Spleen (tissue), 3 donors: ENCODE data around the gene TC2N.

Experiments used
- POLR2A ChIP-seq, 3 donors: fragments of 450-650 bp; IDR thresholded peaks; one replicate each; pipeline ENCODE4 v1.5.1; 2017; ENCODE audit warnings: antibody characterized with exemption in 3 of 3, mild to moderate bottlenecking in 1 of 3
- POLR2AphosphoS5 ChIP-seq, 3 donors: sonication (generic); formaldehyde crosslinking; IDR thresholded peaks; one replicate each; pipeline ENCODE4 v1.5.1; 2017; ENCODE audit warnings: antibody characterized with exemption in 3 of 3

DNA sequence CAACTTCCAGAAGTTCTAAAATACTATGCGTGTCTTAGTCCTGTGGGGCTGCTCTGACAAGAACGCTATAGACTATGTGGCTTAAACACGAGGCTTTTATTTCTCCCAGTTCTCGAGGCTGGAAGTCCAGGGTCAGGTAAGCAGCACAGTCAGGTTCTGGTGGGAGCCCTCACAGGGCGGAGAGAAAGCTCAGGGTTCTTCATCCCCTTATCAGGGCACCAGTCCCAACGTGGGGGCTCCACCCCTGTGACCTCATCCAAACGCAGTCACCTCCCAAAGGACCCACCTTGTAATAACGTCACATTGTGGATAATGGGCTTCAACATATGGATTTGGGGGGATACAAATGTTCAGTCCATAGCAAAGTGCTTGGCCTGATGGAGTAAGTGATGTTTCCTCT is 37.1 kb upstream of the TC2N start:
- TF ChIP-seq POLR2A (IDR thresholded peaks at IDR 0.05): no peak
- TF ChIP-seq POLR2AphosphoS5 (IDR thresholded peaks at IDR 0.05): no peak
